HK-2 (cell line): ENCODE data around the gene MFNG.

Experiments used
- DNase-seq: peaks from one replicate; pipeline ENCODE4 v3.0.0-alpha.2; 2018; ENCODE audit not compliant: unreplicated experiment

The MFNG gene

GRCh38 chr22:37448516-37449127, 37.6 kb downstream of the MFNG start:
- DNase-seq: no peak

- DNase-seq: no peak
These were observed 40.7 kb downstream of the MFNG start for GRCh38 chr22:37445501-37445900.

GRCh38 chr22:37443977-37444376, 42.2 kb downstream of the MFNG start:
- no peak for DNase-seq

GRCh38 chr22:37443086-37443485, 43.1 kb downstream of the MFNG start:
- no peak for DNase-seq

GRCh38 chr22:37442537-37442936, 43.6 kb downstream of the MFNG start:
- no peak for DNase-seq

- no peak for DNase-seq
These were observed 44.0 kb downstream of the MFNG start for GRCh38 chr22:37442135-37442534.

GRCh38 chr22:37440875-37441274, 45.3 kb downstream of the MFNG start:
- no peak for DNase-seq

- no peak for DNase-seq
These were observed 46.8 kb downstream of the MFNG start for GRCh38 chr22:37439347-37439746.

GRCh38 chr22:37435970-37436603, 50.1 kb downstream of the MFNG start:
- DNase-seq: no peak

GRCh38 chr22:37433786-37434185, 52.4 kb downstream of the MFNG start:
- DNase-seq: no peak

- no peak for DNase-seq
These were observed 53.5 kb downstream of the MFNG start for GRCh38 chr22:37432708-37433054.

GRCh38 chr22:37431801-37432707, 54.1 kb downstream of the MFNG start:
- peak; percentile 88 for DNase-seq

- peak; percentile 73 for DNase-seq
These were observed 54.8 kb downstream of the MFNG start for GRCh38 chr22:37431366-37431765.

GRCh38 chr22:37430941-37431340, 55.2 kb downstream of the MFNG start:
- DNase-seq: peak; percentile 32

- DNase-seq: no peak
These were observed 57.3 kb downstream of the MFNG start for GRCh38 chr22:37428649-37429586.

- DNase-seq: no peak
These were observed 58.2 kb downstream of the MFNG start for GRCh38 chr22:37427711-37428635.

GRCh38 chr22:37427135-37427710, 59.0 kb downstream of the MFNG start, which contains the start of gene ELFN2:
TSS of gene ELFN2 (minus strand) at chr22:37427479. CDS start at chr22:37375534, 51,945 bp downstream.
- DNase-seq: peak; percentile 53

- DNase-seq: no peak
These were observed 59.5 kb downstream of the MFNG start for GRCh38 chr22:37426706-37427134.

- DNase-seq: no peak
These were observed 60.1 kb downstream of the MFNG start for GRCh38 chr22:37425800-37426705.
